ENCODE measurements around the gene CDCP1. TPM values are rescaled to one million over a fixed set of nuclear protein-coding genes. Genes with fewer than 3 reads are reported as not detected.
"Not testable (repeated sequence)": the region's sequence is repeated elsewhere in the genome, so short reads cannot be mapped to it uniquely, and the experiment has no call there.

Gene CDCP1
- total RNA-seq, 1 experiment from 2014 or later = 0.13 TPM

DNA sequence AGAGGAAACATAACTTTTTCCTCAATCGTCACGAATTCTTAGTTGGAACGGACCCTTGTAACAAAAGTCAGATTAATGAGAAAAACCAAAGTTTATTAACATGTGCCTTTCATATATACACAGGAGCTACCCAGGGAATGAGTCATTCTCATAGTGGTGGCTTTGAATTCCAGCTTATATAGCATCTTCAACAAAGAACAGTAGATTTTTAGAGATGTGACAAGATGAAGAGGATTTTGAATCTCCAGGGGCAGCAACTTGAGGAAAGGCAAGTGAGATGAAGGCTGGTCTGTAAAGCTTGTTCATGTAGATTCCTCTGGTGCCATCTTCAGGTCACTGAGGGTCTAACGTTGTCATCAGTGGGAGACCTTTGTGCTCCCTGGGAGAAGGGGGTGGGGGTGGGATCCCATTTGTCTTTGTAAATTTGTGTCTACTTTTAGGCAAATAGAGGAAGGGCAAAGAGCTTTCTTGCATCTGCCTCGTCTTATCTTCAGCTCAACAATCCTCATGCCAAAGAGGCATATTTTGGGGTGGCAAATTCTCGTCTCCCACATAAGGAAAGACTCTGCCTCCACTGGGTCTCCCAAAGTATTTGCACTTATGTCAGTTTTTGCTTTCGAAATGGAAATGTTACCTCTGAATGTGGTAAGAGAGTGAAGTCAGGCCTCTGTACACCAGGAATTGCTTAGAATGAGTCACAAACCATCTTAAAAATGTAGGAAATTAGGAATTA, 90.6 kb downstream of the CDCP1 start:
- ChIA-PET POLR2A (ENCODE audit: low non-redundant PET) (no interaction called here), CTCF (interaction anchor here (0.6 to 1.0 kb wide), 2 partner anchors 14 to 39 kb away, joined by 3 to 14 read pairs; no protein-coding TSS in a partner anchor)
- Histone ChIP-seq H3K27ac (ENCODE audit: low read depth, low read length, poor library complexity, severe bottlenecking) (no peak overlapping the region), H3K4me3 (ENCODE audit: low read depth, low read length, poor library complexity, severe bottlenecking) (no peak overlapping the region), H3K36me3 (ENCODE audit: insufficient read depth, low read length, poor library complexity, severe bottlenecking) (no peaks in the 10 kb centered on the region), H3K9me3 (ENCODE audit: low read depth, low read length, poor library complexity, severe bottlenecking) (no peaks in the 10 kb centered on the region), H3K4me1 (ENCODE audit: insufficient read depth, low read length, poor library complexity, severe bottlenecking) (peaks cover 10% of the 10 kb centered on the region), H3K27me3 (replicated peaks; ENCODE audit: insufficient read depth, low read depth, low read length, poor library complexity) (no peaks in the 10 kb centered on the region)
- TF ChIP-seq EZH2 (IDR thresholded peaks at IDR 0.05; ENCODE audit: borderline replicate concordance, low read depth, low read length, poor library complexity, severe bottlenecking) = no peak
- TF ChIP-seq, protein P1, sequence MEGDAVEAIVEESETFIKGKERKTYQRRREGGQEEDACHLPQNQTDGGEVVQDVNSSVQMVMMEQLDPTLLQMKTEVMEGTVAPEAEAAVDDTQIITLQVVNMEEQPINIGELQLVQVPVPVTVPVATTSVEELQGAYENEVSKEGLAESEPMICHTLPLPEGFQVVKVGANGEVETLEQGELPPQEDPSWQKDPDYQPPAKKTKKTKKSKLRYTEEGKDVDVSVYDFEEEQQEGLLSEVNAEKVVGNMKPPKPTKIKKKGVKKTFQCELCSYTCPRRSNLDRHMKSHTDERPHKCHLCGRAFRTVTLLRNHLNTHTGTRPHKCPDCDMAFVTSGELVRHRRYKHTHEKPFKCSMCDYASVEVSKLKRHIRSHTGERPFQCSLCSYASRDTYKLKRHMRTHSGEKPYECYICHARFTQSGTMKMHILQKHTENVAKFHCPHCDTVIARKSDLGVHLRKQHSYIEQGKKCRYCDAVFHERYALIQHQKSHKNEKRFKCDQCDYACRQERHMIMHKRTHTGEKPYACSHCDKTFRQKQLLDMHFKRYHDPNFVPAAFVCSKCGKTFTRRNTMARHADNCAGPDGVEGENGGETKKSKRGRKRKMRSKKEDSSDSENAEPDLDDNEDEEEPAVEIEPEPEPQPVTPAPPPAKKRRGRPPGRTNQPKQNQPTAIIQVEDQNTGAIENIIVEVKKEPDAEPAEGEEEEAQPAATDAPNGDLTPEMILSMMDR (conservative IDR thresholded peaks at IDR 0.05; ENCODE audit: low read depth, low read length) = peak; percentile 45
- BruUV-seq (replicated peaks) = no TSS peak
- peak; percentile 58 for DNase-seq (ENCODE audit: low spot score)
- intact Hi-C loops (cut with micrococcal nuclease; ENCODE audit: unreplicated experiment) = no loop called here

DNA sequence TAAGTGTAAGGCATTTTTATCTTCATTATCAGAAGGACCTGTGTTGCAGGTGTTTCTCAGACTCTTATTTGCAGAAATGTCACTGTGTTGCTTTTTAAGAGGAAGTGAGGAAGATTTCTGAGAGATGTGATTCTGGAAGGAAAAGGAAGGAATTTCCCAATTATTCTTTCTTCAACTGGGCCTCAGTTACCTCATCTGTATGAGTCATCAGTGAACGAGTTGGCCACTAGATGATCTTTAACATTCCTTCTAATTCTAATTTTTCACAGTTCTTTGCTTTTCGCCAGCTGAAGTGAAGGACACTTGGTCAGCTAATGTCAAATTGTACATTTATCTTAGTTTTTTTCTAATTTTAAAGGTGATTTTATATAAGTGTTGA, 91.2 kb downstream of the CDCP1 start:
- Histone ChIP-seq H3K4me3 (ENCODE audit: low read depth, low read length, poor library complexity, severe bottlenecking) (no peak overlapping the region), H3K9me3 (ENCODE audit: low read depth, low read length, poor library complexity, severe bottlenecking) (no peaks in the 10 kb centered on the region), H3K27me3 (replicated peaks; ENCODE audit: insufficient read depth, low read depth, low read length, poor library complexity) (no peaks in the 10 kb centered on the region), H3K36me3 (ENCODE audit: insufficient read depth, low read length, poor library complexity, severe bottlenecking) (no peaks in the 10 kb centered on the region), H3K27ac (ENCODE audit: low read depth, low read length, poor library complexity, severe bottlenecking) (no peak overlapping the region), H3K4me1 (ENCODE audit: insufficient read depth, low read length, poor library complexity, severe bottlenecking) (peaks cover 10% of the 10 kb centered on the region)
- intact Hi-C loops (cut with micrococcal nuclease; ENCODE audit: unreplicated experiment) = no loop called here
- ChIA-PET POLR2A (ENCODE audit: low non-redundant PET) (no interaction called here), CTCF (interaction anchor here (0.6 to 1.0 kb wide), 2 partner anchors 13 to 39 kb away, joined by 3 to 14 read pairs; no protein-coding TSS in a partner anchor)
- DNase-seq (ENCODE audit: low spot score) = no peak
- TF ChIP-seq, protein P1 (conservative IDR thresholded peaks at IDR 0.05; ENCODE audit: low read depth, low read length) = no peak
- TF ChIP-seq EZH2 (IDR thresholded peaks at IDR 0.05; ENCODE audit: borderline replicate concordance, low read depth, low read length, poor library complexity, severe bottlenecking) = no peak
- no TSS peak for BruUV-seq (replicated peaks)

DNA sequence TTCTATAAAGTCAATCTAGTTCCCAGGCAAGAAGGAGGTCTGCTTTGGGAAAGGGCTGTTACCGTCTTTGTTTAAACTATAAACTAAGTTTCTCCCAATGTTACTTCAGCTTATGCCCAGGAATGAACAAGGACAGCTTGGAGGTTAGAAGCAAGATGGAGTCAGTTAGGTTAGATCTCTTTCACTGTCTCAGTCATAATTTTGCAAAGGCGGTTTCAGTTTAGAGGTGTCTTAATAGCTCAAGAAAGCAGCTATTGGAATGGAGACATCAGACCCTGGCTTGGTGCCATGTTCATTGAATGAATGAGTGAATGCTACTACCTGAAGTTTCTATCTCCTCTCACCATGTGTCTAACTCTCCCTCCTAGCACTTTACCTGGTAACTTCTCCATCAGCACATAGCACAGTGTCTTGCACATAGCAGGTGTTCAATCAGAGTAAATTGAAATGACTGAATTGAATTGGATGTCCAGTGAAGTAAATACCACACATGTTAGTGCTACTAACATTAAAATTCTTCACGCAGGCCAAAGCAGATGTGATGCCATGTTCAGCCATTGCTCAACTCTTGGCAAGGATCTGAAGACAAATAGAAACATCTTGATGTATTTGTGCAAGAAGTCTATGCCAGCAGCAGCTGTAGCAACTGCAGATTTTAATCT, 91.9 kb downstream of the CDCP1 start:
- POLR2A ChIA-PET (ENCODE audit: low non-redundant PET) = no interaction called here
- H3K27me3 ChIP-seq (replicated peaks; ENCODE audit: insufficient read depth, low read depth, low read length, poor library complexity) = no peaks in the 10 kb centered on the region
- H3K9me3 ChIP-seq (ENCODE audit: low read depth, low read length, poor library complexity, severe bottlenecking) = no peaks in the 10 kb centered on the region
- no peak overlapping the region for H3K4me3 ChIP-seq (ENCODE audit: low read depth, low read length, poor library complexity, severe bottlenecking)
- no peaks in the 10 kb centered on the region for H3K36me3 ChIP-seq (ENCODE audit: insufficient read depth, low read length, poor library complexity, severe bottlenecking)
- no peak for TF ChIP-seq EZH2 (IDR thresholded peaks at IDR 0.05; ENCODE audit: borderline replicate concordance, low read depth, low read length, poor library complexity, severe bottlenecking)
- TF ChIP-seq, protein P1 (conservative IDR thresholded peaks at IDR 0.05; ENCODE audit: low read depth, low read length) = no peak
- no TSS peak for BruUV-seq (replicated peaks)
- intact Hi-C loops (cut with micrococcal nuclease; ENCODE audit: unreplicated experiment) = no loop called here
- CTCF ChIA-PET = interaction anchor here (1.0 kb wide), 1 partner anchor 13 kb away, joined by 3 read pairs; no protein-coding TSS in a partner anchor
- no peak for DNase-seq (ENCODE audit: low spot score)
- H3K4me1 ChIP-seq (ENCODE audit: insufficient read depth, low read length, poor library complexity, severe bottlenecking) = peaks cover 10% of the 10 kb centered on the region
- H3K27ac ChIP-seq (ENCODE audit: low read depth, low read length, poor library complexity, severe bottlenecking) = no peak overlapping the region

GRCh38 chr3:45053805-45054195, 92.4 kb downstream of the CDCP1 start:
- H3K27me3 ChIP-seq (replicated peaks; ENCODE audit: insufficient read depth, low read depth, low read length, poor library complexity); H3K27ac ChIP-seq (ENCODE audit: low read depth, low read length, poor library complexity, severe bottlenecking); H3K9me3 ChIP-seq (ENCODE audit: low read depth, low read length, poor library complexity, severe bottlenecking); CTCF ChIA-PET; H3K4me3 ChIP-seq (ENCODE audit: low read depth, low read length, poor library complexity, severe bottlenecking); H3K36me3 ChIP-seq (ENCODE audit: insufficient read depth, low read length, poor library complexity, severe bottlenecking); BruUV-seq (replicated peaks); POLR2A ChIA-PET (ENCODE audit: low non-redundant PET); intact Hi-C loops (cut with micrococcal nuclease; ENCODE audit: unreplicated experiment); DNase-seq (ENCODE audit: low spot score): not testable (repeated sequence)
- peaks cover 10% of the 10 kb centered on the region for H3K4me1 ChIP-seq (ENCODE audit: insufficient read depth, low read length, poor library complexity, severe bottlenecking)
